GM12878 (cell line): ENCODE data around the gene MPHOSPH9. TPM values are rescaled to one million over a fixed set of nuclear protein-coding genes. Genes with fewer than 3 reads are reported as not detected.

Source experiments
- ATAC-seq: fragments of 200-7000 bp; cut with Tn5 transposase; 3 replicates; pipeline ENCODE4 v1.9.1; 2020; ENCODE audit warnings: mild to moderate bottlenecking, moderate library complexity
- BruUV-seq: library from RNA; stranded (reverse); fragments of 400-500 nt; replicated peaks from 2 replicates; lab custom pipeline; 2021; lab: Mats Ljungman, UMichigan
- CTCF ChIA-PET: fragments of 300-600 bp; sonication (Branson Sonifier 250); formaldehyde crosslinking; extraction: SDS; loops from one replicate; lab custom pipeline; 2021; ENCODE audit warnings: inconsistent platforms; lab: Yijun Ruan, JAX
- POLR2A ChIA-PET: fragments of 350-600 bp; formaldehyde crosslinking; extraction: SDS; loops from one replicate; lab custom pipeline; 2021; ENCODE audit warnings: inconsistent platforms; lab: Charles Lee
- RAD21 ChIA-PET: fragments of 300-600 bp; sonication (Branson Sonifier 250); formaldehyde crosslinking; loops from one replicate; lab custom pipeline; 2023; ENCODE audit warnings: antibody characterized with exemption; ENCODE audit not compliant: unreplicated experiment; lab: Charles Lee
- SMC1A ChIA-PET: fragments of 300-600 bp; sonication (Branson Sonifier 250); formaldehyde crosslinking; loops from one replicate; lab custom pipeline; 2023; ENCODE audit not compliant: unreplicated experiment, uncharacterized antibody; lab: Charles Lee
- DNase-seq: peaks from one replicate; pipeline ENCODE4 v3.0.0-alpha.2; 2011; ENCODE audit warnings: low read depth, low spot score
- FAIRE-seq: peaks from 3 replicates; lab custom pipeline; 2011; peaks lifted over from hg19 to GRCh38; lab: Jason Lieb, UNC
- H2AFZ ChIP-seq: 2 replicates; pipeline ENCODE4 v1.6.0; 2011; ENCODE audit warnings: low read depth, low read length, control low read depth; ENCODE audit not compliant: control insufficient read depth
- H3K27ac ChIP-seq: 2 replicates; pipeline ENCODE4 v1.5.1; 2011; ENCODE audit warnings: control low read depth; ENCODE audit not compliant: control insufficient read depth, insufficient read depth
- H3K27me3 ChIP-seq, 2 experiments: replicated peaks in 1 of 2; 2 replicates each; pipeline versions ENCODE4 v1.6.0 to v1.6.1; 2011; ENCODE audit warnings: low read length in 1 of 2; ENCODE audit not compliant: control insufficient read depth in 2 of 2, insufficient read depth in 2 of 2
- H3K36me3 ChIP-seq, 2 experiments: 2 replicates each; pipeline ENCODE4 v1.5.1; 2011; ENCODE audit warnings: low read length in 1 of 2; ENCODE audit not compliant: control insufficient read depth in 2 of 2, insufficient read depth in 2 of 2
- H3K4me1 ChIP-seq: 2 replicates; pipeline ENCODE4 v1.6.1; 2011; ENCODE audit warnings: mild to moderate bottlenecking, low read length, moderate library complexity, mixed read lengths; ENCODE audit not compliant: control insufficient read depth, insufficient read depth
- H3K4me2 ChIP-seq: 2 replicates; pipeline ENCODE4 v1.6.0; 2011; ENCODE audit warnings: control low read depth; ENCODE audit not compliant: control insufficient read depth, insufficient read depth
- H3K4me3 ChIP-seq: fragments of 200-600 bp; sonication (generic); 2 replicates; pipeline ENCODE4 v1.5.1; 2016
- H3K79me2 ChIP-seq: 2 replicates; pipeline ENCODE4 v1.6.0; 2011; ENCODE audit warnings: low read length; ENCODE audit not compliant: control insufficient read depth, insufficient read depth
- H3K9ac ChIP-seq: 2 replicates; pipeline ENCODE4 v1.8.0; 2011; ENCODE audit warnings: low read length, control low read depth, mixed read lengths; ENCODE audit not compliant: control insufficient read depth, insufficient read depth
- H3K9me3 ChIP-seq: replicated peaks from 3 replicates; pipeline ENCODE4 v1.5.1; 2011; ENCODE audit warnings: mild to moderate bottlenecking, low read length; ENCODE audit not compliant: control insufficient read depth, insufficient read depth
- H4K20me1 ChIP-seq: 2 replicates; pipeline ENCODE4 v1.6.0; 2011; ENCODE audit not compliant: control insufficient read depth, insufficient read depth
- CHD4 ChIP-seq: fragments of 200-600 bp; sonication (generic); IDR thresholded peaks from 2 replicates; pipeline ENCODE4 v1.6.1; 2016; ENCODE audit warnings: mild to moderate bottlenecking
- EP300 ChIP-seq, 2 experiments: fragments of 150-350 bp in 1 of 2; IDR thresholded peaks; 2 replicates each; pipeline ENCODE4 v1.6.1; 2011 to 2012; ENCODE audit warnings: low read depth in 2 of 2, low read length in 2 of 2, borderline replicate concordance in 1 of 2, improper control_type of control experiment in 1 of 2, inconsistent platforms in 1 of 2; ENCODE audit not compliant: control insufficient read depth in 1 of 2
- KAT2A ChIP-seq: conservative IDR thresholded peaks from 2 replicates; pipeline ENCODE4 v1.6.1; 2011; ENCODE audit warnings: low read depth, low read length; ENCODE audit not compliant: control insufficient read depth
- NBN ChIP-seq: fragments of 450-650 bp; IDR thresholded peaks from 2 replicates; pipeline ENCODE4 v1.6.1; 2016
- NR2F1 ChIP-seq: fragments of 450-650 bp; conservative IDR thresholded peaks from 2 replicates; pipeline ENCODE4 v1.6.1; 2017; ENCODE audit warnings: mild to moderate bottlenecking
- POU2F2 ChIP-seq: IDR thresholded peaks from 3 replicates; pipeline ENCODE4 v1.6.1; 2011; ENCODE audit warnings: low read depth, mild to moderate bottlenecking, low read length, borderline replicate concordance
- SUZ12 ChIP-seq: fragments of 200-600 bp; sonication (generic); IDR thresholded peaks from one replicate; pipeline ENCODE4 v1.6.1; 2018; ENCODE audit warnings: antibody characterized with exemption, mild to moderate bottlenecking; ENCODE audit not compliant: unreplicated experiment
- ZNF217 ChIP-seq: fragments of 450-650 bp; IDR thresholded peaks from 2 replicates; pipeline ENCODE4 v1.6.1; 2017; ENCODE audit warnings: antibody characterized with exemption, mild to moderate bottlenecking
- ZNF24 ChIP-seq: fragments of 450-650 bp; IDR thresholded peaks from 2 replicates; pipeline ENCODE4 v1.6.1; 2017; ENCODE audit warnings: antibody characterized with exemption, mild to moderate bottlenecking
- WGBS: methylation state at CpG from one replicate; pipeline ENCODE4 v1.1.6; 2016; ENCODE audit warnings: low lambda C conversion rate; ENCODE audit not compliant: insufficient replicate concordance, insufficient coverage; ENCODE audit errors: missing lambda C conversion rate; 5-methylcytosine and 5-hydroxymethylcytosine counted together
- in situ Hi-C: fragments of 300-500 bp; cut with MboI; formaldehyde crosslinking; loops from 9 replicates; pipeline ENCODE4 v1.14.3; 2018; ENCODE audit warnings: mixed read lengths
- intact Hi-C: fragments of 100-400 bp; cut with micrococcal nuclease; formaldehyde crosslinking; loops from one replicate; pipeline ENCODE4 v1.14.2; 2022; ENCODE audit not compliant: unreplicated experiment
- polyA plus RNA-seq, 11 experiments: library from polyadenylated mRNA; depleted of rRNA in 4 of 11; unstranded in 6 of 11; stranded (reverse) in 5 of 11; fragments of >200 nt; fragmentation: Nextera tagmentation in 4 of 11; fragmentation: Illumina TruSeq in 1 of 11; extraction: Ambion mirVana in 4 of 11; extraction: Trizol in 1 of 11; gene quantifications; 1 replicate in 1 of 11; 2 replicates in 10 of 11; pipeline versions ENCODE4 v1.2.1 to v1.2.3, GENCODE V29; 2011 to 2016; ENCODE audit warnings: inconsistent platforms in 2 of 11, missing spikeins in 2 of 11, low read depth in 1 of 11
- total RNA-seq, 4 experiments: library from RNA; depleted of rRNA in 3 of 4; stranded (reverse); fragments of >200 nt in 3 of 4; fragmentation: Illumina TruSeq in 1 of 4; extraction: Trizol in 1 of 4; gene quantifications; 2 replicates each; pipeline versions ENCODE4 v1.2.1 to v1.2.3, GENCODE V29; 2013 to 2021
- TF ChIP-seq, protein P1 (sequence below): IDR thresholded peaks from 2 replicates; pipeline ENCODE4 v1.6.1; 2012; ENCODE audit warnings: mild to moderate bottlenecking, low read depth, low read length
- TF ChIP-seq, protein P2 (sequence below): IDR thresholded peaks from 2 replicates; pipeline ENCODE4 v1.6.1; 2012; ENCODE audit warnings: low read depth, low read length, improper control_type of control experiment
- TF ChIP-seq, protein P3 (sequence below): fragments of 450-650 bp; IDR thresholded peaks from 2 replicates; pipeline ENCODE4 v1.6.1; 2016; ENCODE audit warnings: mild to moderate bottlenecking

MPHOSPH9 gene
- total and polyA plus RNA-seq, 10 of the 15 experiments (the other 5 are each of a cell fraction or from before 2014, with no cell fraction given): 11.5 to 72.2 (median 45.7) TPM

DNA sequence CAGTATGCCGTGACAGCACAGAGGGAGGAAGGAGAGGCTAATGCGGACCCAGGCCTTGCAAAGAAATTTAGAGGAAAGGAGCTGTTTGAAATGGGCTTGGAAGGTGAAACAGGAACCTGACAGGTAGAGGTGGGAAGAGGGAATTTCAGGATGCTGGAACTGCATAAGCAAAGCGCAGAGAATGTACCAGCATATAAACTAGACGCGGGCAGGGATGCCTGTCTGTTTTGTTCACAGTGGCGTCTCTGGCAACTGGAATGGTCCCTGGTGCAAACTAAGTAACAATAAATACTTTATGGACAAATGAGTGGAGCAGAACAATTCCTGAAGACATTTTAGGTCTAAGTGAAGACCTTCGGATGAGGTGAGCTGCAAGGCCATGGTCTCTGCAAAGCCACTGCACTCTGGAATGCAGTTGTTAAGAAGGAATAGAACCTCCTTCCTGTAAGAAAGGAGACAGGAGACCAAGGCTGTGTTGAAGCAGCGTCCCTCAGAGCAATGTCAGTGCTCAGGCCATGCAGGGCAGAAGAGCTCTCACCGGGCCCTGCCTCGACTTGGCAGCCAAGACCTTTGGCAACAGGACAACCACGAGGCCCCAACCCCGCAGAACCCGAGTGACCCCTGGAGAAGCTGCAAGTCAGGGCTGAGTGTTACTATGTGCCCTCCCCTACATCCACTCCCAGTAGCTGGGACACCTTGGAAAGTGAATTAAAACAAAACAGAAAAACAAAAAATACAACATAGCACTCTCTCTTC is 124.8 kb downstream of the MPHOSPH9 start (continued):
- TF ChIP-seq POU2F2: no peak
- TF ChIP-seq CHD4: no peak
- TF ChIP-seq SUZ12: no peak

DNA sequence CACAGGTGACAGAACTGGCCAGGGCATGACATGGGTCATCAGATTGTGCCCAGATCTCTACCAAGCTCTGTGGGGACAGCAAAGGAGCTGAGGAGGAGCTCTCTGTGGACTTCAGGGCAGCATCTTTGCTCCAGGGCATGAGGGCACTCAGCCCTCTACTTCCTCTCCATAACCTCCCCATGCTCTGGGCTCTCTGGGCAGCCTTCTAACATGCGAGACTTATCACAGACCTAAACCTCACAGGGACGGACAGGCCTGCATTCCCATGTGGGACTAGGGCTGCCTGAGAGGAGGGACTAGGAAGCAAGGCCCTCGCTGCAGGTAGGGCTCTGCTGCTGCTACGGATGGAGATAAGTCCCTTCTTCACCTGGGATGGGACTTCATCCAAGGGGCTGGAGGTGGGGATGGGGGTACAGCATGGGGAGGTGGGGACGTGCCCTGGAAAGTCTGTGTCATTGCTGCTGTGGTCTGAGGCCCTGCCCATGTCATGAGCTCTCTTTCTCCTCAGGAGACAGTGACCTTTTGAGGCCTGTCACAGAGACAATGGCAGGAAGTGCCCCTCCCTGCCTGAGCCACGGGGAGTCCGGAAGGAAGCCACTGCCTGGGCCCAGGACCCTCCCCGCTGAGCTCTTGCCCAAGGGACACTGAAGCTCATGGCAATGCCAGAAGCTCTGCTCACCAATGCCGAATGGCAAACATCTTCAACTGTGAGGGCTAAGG is 126.1 kb downstream of the MPHOSPH9 start:
- Histone ChIP-seq H3K27me3 (no peaks in the 10 kb centered on the region), H3K4me1 (peaks cover 9% of the 10 kb centered on the region), H2AFZ (peak overlapping the region; percentile 80), H3K9ac (no peak overlapping the region; the same call in 1 of the 2 replicates), H3K4me2 (peak overlapping the region; percentile 30; the same call in 1 of the 2 replicates), H3K4me3 (no peak overlapping the region), H4K20me1 (no peaks in the 10 kb centered on the region), H3K36me3 (no peaks in the 10 kb centered on the region), H3K9me3 (no peaks in the 10 kb centered on the region), H3K27ac (no peak overlapping the region), H3K79me2 (no peaks in the 10 kb centered on the region)
- POLR2A ChIA-PET: interaction anchor here (0.5 to 1.0 kb wide), 2 partner anchors 126 to 296 kb away, joined by 3 to 4 read pairs; partner anchors contain the start of genes MPHOSPH9 and MTRFR
- WGBS: 27% methylated on average over 9 of the region's 9 CpGs
- SMC1A ChIA-PET: no interaction called here
- RAD21 ChIA-PET: interaction anchor here (0.9 kb wide), 1 partner anchor 131 kb away, joined by 3 read pairs; no protein-coding TSS in a partner anchor
- intact Hi-C loops: no loop called here
- CTCF ChIA-PET: interaction anchor here (2.1 kb wide), 1 partner anchor 14 kb away, joined by 4 read pairs; no protein-coding TSS in a partner anchor
- in situ Hi-C loops: no loop called here
- ATAC-seq: peak; percentile 89
- no peak for DNase-seq
- BruUV-seq: no TSS peak
- no peak for FAIRE-seq
- TF ChIP-seq POU2F2: no peak
- no peak for TF ChIP-seq KAT2A
- TF ChIP-seq NR2F1: no peak
- no peak for TF ChIP-seq NBN
- TF ChIP-seq ZNF217: no peak
- TF ChIP-seq ZNF24: no peak
- TF ChIP-seq, protein P1, sequence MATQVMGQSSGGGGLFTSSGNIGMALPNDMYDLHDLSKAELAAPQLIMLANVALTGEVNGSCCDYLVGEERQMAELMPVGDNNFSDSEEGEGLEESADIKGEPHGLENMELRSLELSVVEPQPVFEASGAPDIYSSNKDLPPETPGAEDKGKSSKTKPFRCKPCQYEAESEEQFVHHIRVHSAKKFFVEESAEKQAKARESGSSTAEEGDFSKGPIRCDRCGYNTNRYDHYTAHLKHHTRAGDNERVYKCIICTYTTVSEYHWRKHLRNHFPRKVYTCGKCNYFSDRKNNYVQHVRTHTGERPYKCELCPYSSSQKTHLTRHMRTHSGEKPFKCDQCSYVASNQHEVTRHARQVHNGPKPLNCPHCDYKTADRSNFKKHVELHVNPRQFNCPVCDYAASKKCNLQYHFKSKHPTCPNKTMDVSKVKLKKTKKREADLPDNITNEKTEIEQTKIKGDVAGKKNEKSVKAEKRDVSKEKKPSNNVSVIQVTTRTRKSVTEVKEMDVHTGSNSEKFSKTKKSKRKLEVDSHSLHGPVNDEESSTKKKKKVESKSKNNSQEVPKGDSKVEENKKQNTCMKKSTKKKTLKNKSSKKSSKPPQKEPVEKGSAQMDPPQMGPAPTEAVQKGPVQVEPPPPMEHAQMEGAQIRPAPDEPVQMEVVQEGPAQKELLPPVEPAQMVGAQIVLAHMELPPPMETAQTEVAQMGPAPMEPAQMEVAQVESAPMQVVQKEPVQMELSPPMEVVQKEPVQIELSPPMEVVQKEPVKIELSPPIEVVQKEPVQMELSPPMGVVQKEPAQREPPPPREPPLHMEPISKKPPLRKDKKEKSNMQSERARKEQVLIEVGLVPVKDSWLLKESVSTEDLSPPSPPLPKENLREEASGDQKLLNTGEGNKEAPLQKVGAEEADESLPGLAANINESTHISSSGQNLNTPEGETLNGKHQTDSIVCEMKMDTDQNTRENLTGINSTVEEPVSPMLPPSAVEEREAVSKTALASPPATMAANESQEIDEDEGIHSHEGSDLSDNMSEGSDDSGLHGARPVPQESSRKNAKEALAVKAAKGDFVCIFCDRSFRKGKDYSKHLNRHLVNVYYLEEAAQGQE: no peak
- TF ChIP-seq, protein P2, sequence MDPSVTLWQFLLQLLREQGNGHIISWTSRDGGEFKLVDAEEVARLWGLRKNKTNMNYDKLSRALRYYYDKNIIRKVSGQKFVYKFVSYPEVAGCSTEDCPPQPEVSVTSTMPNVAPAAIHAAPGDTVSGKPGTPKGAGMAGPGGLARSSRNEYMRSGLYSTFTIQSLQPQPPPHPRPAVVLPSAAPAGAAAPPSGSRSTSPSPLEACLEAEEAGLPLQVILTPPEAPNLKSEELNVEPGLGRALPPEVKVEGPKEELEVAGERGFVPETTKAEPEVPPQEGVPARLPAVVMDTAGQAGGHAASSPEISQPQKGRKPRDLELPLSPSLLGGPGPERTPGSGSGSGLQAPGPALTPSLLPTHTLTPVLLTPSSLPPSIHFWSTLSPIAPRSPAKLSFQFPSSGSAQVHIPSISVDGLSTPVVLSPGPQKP: 0 out of 2 replicates have a peak, but pooled peaks have one; percentile 28
- TF ChIP-seq, protein P3, sequence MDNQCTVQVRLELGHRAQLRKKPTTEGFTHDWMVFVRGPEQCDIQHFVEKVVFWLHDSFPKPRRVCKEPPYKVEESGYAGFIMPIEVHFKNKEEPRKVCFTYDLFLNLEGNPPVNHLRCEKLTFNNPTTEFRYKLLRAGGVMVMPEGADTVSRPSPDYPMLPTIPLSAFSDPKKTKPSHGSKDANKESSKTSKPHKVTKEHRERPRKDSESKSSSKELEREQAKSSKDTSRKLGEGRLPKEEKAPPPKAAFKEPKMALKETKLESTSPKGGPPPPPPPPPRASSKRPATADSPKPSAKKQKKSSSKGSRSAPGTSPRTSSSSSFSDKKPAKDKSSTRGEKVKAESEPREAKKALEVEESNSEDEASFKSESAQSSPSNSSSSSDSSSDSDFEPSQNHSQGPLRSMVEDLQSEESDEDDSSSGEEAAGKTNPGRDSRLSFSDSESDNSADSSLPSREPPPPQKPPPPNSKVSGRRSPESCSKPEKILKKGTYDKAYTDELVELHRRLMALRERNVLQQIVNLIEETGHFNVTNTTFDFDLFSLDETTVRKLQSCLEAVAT: no peak
- no peak for TF ChIP-seq EP300 (IDR thresholded peaks at IDR 0.05; ENCODE audit: borderline replicate concordance in 1 of 2, control insufficient read depth in 1 of 2, low read depth in 2 of 2, low read length in 2 of 2)
